ENCODE measurements around the gene TRAPPC3L. TPM values are rescaled to one million over a fixed set of nuclear protein-coding genes. Genes with fewer than 3 reads are reported as not detected.

TRAPPC3L gene
- total and polyA plus RNA-seq, 2 of the 8 experiments (the other 6 are each of a cell fraction or from before 2014, with no cell fraction given): not detected

GRCh38 chr6:116545651-116546050 is at the start of gene TRAPPC3L (continued):
- TF ChIP-seq EP300 (IDR thresholded peaks at IDR 0.05; ENCODE audit: borderline replicate concordance in 1 of 2, low read depth in 2 of 2, low read length in 2 of 2): no peak
- no peak for TF ChIP-seq SIRT6 (IDR thresholded peaks at IDR 0.05; ENCODE audit: low read length)
- TF ChIP-seq E2F6 (IDR thresholded peaks at IDR 0.05): no peak
- no peak for TF ChIP-seq KDM4A (IDR thresholded peaks at IDR 0.05; ENCODE audit: low read depth, low read length, severe bottlenecking)
- TF ChIP-seq CTCF (IDR thresholded peaks at IDR 0.05; ENCODE audit: control extremely low read depth in 1 of 3, insufficient read depth in 1 of 3, low read depth in 1 of 3, low read length in 3 of 3): no peak
- TF ChIP-seq CTBP2 (IDR thresholded peaks at IDR 0.05; ENCODE audit: borderline replicate concordance, insufficient read depth, insufficient read length, low read length): no peak

All from H1 (cell line).